Subcutaneous adipose tissue (tissue), 4 donors: ENCODE measurements around the gene RANBP1. TPM values are rescaled to one million over a fixed set of nuclear protein-coding genes. Genes with fewer than 3 reads are reported as not detected.

ENCODE experiments used
- small RNA-seq: library from RNA; depleted of rRNA; stranded (forward); fragments of <200 nt; gene quantifications from one replicate; pipeline ENCODE3, GENCODE V24; 2016
- total RNA-seq, 4 donors: library from RNA; depleted of rRNA; stranded (reverse); fragments of >200 nt; gene quantifications; one replicate each; pipeline ENCODE4 v1.1.0, GENCODE V29; 2016
- TF ChIP-seq, protein P1 (sequence below): fragments of 450-650 bp; IDR thresholded peaks from one replicate; pipeline ENCODE4 v1.5.1; 2016; ENCODE audit warnings: low read depth, mild to moderate bottlenecking, control low read depth, antibody characterized with exemption, moderate library complexity

Gene RANBP1
- total RNA-seq, 4 donors from 2014 or later = 75.1 to 156 (median 116) TPM

DNA sequence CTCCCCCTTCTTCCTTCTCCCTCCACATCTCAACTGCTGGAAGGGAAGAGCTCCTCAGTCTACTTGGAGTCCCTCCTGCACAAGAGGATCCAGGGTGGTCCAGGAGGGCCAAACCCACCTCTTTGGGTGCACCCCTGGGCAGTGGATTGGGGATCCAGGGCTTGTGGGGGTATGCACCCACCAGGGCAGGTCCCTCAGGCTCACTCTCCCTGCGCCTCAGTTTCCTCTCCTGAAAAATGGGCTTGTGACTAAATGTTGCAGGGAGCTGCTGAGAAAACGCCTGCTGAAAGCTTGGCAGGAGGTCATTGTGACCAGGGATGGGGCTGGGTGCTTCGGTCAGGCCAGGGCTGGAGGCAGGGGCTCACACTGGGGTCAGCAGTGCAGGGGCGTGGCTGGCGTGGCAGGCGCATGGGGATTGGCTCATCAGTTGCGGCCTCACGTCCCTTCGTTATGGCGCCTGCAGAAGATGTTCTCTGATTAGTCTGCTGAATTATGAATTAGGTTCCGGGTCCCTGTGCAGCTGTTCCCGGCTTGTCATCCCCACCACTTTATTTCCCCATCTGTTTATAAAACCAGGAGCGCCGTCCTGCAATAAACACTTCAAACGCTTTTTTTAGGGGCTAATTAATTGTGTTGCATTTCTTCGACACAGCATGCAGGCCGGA, 60.6 kb downstream of the RANBP1 start:
- TF ChIP-seq, protein P1, sequence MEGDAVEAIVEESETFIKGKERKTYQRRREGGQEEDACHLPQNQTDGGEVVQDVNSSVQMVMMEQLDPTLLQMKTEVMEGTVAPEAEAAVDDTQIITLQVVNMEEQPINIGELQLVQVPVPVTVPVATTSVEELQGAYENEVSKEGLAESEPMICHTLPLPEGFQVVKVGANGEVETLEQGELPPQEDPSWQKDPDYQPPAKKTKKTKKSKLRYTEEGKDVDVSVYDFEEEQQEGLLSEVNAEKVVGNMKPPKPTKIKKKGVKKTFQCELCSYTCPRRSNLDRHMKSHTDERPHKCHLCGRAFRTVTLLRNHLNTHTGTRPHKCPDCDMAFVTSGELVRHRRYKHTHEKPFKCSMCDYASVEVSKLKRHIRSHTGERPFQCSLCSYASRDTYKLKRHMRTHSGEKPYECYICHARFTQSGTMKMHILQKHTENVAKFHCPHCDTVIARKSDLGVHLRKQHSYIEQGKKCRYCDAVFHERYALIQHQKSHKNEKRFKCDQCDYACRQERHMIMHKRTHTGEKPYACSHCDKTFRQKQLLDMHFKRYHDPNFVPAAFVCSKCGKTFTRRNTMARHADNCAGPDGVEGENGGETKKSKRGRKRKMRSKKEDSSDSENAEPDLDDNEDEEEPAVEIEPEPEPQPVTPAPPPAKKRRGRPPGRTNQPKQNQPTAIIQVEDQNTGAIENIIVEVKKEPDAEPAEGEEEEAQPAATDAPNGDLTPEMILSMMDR = no peak

Small RNA genes lying within 50 kb of the gene (small RNA-seq; reads per million reads assigned to genes)
- gene MIR6816 = not detected
- not detected for gene RF00017
- not detected for gene RF00599

Other genes with a start within 250 kb of the RANBP1 start
- 100 to 1,000 TPM in 3 of 4 donors, 10 to 100 TPM in 1; 80.1 to 228 (median 190) TPM for gene COMT, start 174.3 kb upstream of the RANBP1 start, total RNA-seq
- 10 to 100 TPM; 11.1 to 28.4 (median 15.8) TPM for gene TXNRD2, start 174.3 kb upstream of the RANBP1 start, total RNA-seq
- 10 to 100 TPM in 2 of 4 donors, 1 to 10 TPM in 2; 1.5 to 15.3 (median 7.5) TPM for gene ARVCF, start 99.3 kb upstream of the RANBP1 start, total RNA-seq
- gene TANGO2, start 95.0 kb upstream of the RANBP1 start, total RNA-seq = 10 to 100 TPM; 24.3 to 46.7 (median 37.5) TPM
- gene DGCR8, start 35.9 kb upstream of the RANBP1 start, total RNA-seq = 10 to 100 TPM in 3 of 4 donors, 1 to 10 TPM in 1; 9.8 to 27.9 (median 14.7) TPM
- 10 to 100 TPM; 33.0 to 62.9 (median 46.7) TPM for gene TRMT2A, start 1.1 kb downstream of the RANBP1 start, total RNA-seq
- 10 to 100 TPM in 2 of 4 donors, 1 to 10 TPM in 2; 7.0 to 32.2 (median 11.0) TPM for gene ZDHHC8, start 15.7 kb downstream of the RANBP1 start, total RNA-seq
- 1 to 10 TPM in 2 of 4 donors, not detected in 2; 1.3 to 3.0 TPM for gene CCDC188, start 35.0 kb downstream of the RANBP1 start, total RNA-seq
- gene RTN4R, start 152.2 kb downstream of the RANBP1 start, total RNA-seq = under 1 TPM in 2 of 4 donors, not detected in 2; 0.68 to 0.82 TPM
- gene DGCR6L, start 204.0 kb downstream of the RANBP1 start, total RNA-seq = 10 to 100 TPM; 18.8 to 61.2 (median 54.0) TPM